Fibroblast of skin of abdomen (primary cell): Measurements from ENCODE around the gene CNP.

Experiments used
- DNase-seq: peaks from one replicate; pipeline ENCODE4 v3.0.0-alpha.2; 2013

CNP gene

GRCh38 chr17:41973408-41973811 is 6.8 kb downstream of the CNP start:
- DNase-seq, result no peak

- DNase-seq, result no peak
Measured at GRCh38 chr17:41974031-41974430, 7.4 kb downstream of the CNP start.

DNA sequence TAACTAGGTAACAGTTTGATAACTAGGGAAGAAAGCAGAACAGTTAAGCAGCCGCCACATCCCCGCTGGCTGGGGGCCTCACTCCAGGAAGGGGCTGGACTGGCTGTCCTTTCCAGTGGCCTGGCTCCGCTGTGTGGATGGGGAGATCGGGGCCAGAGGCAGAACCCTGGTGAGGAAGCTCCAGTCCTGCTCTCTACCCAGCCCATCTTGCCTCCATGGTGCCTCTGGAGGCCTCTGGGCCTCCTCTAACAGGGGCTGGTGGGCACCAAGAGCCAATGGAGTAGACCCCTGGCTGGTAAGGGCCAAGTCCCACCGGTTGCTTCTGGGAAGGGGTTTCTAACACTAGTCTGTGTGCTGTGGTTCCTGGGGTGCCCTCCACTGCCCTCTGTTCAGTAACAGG is 8.1 kb downstream of the CNP start:
- no peak for DNase-seq

- no peak for DNase-seq
Measured at GRCh38 chr17:41975099-41976083, 8.8 kb downstream of the CNP start.

- no peak for DNase-seq
Measured at GRCh38 chr17:41976142-41976768, 9.7 kb downstream of the CNP start.

GRCh38 chr17:41977991-41978390 is 11.4 kb downstream of the CNP start:
- DNase-seq, result no peak

- DNase-seq, result no peak
Measured at GRCh38 chr17:41982026-41982760, 15.6 kb downstream of the CNP start.

GRCh38 chr17:41984454-41984853 is 17.9 kb downstream of the CNP start:
- DNase-seq, result no peak

- DNase-seq, result no peak
Measured at GRCh38 chr17:41985919-41986318, 19.3 kb downstream of the CNP start.

DNA sequence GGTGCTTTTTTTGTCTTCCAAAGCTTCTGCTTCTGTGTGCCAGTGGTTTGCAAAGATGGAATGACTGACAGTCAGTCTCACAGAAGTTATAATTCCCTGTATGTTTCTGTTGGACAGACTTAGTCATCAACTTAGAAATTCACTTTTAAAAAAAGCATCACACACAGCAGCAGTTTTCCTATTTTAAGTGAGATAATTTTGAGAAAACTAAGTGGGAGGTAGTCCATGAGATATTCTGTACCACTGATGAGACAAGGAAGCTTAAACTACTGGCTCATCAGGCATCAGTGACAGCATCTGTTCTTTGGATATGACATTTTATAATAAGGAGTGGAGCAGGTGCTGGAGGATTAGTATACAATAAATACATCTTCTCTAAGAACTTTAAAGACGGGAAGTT is 20.0 kb downstream of the CNP start:
- DNase-seq, result no peak

- no peak for DNase-seq
Measured at GRCh38 chr17:41987642-41988041, 21.0 kb downstream of the CNP start.

DNA sequence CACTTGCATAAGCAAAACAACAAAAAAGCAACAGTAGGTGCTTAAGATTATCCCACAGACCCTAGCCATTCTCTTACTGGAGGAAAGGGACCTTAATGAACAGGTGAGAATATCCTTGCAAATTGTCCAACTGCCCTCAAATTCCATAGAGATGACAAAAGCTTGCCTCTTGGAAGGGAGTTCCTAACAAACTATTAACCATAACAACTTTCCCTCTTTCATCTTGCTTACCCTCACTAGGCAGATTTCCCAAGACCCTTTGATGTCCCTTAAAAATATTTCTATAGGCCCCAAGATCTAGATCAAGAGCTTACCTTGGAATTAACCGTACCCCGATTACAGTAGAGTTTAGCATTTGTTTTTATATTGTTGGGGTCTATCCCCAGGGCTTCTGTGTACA is 21.8 kb downstream of the CNP start:
- no peak for DNase-seq

DNA sequence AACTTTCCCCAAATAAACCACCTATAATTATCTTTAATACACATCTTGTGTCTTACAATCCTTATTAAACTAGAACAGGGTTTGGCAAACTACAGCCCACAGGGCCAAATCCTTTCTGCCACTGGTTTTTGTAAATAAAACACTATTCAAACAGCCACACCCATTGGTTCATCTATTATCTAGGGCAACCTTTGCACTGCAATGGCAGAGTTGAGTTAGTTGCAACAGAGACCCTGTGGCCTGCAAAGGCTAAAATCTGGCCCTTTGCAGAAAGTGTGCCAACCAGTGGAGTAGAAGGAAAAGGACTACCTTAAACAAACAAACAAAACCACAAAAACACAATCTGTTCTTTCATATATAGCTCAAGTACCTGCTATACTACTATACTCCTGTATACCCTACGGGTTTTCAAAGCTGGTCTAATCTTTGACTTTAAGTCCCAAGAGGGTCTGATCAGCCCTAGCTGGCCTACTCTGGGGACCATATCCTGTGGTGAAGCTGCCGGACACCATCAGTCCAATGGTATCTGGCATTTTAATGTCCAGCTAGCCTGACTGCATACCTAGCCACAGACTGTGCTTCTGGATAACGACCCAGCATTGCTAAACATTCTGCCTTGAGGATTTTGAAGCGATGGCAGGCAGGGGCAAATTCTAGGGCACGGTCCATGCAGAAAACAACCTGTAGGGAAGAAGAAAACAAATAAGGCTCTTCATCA is 23.3 kb downstream of the CNP start:
- no peak for DNase-seq

- no peak for DNase-seq
Measured at GRCh38 chr17:41992576-41992975, 26.0 kb downstream of the CNP start.

DNA sequence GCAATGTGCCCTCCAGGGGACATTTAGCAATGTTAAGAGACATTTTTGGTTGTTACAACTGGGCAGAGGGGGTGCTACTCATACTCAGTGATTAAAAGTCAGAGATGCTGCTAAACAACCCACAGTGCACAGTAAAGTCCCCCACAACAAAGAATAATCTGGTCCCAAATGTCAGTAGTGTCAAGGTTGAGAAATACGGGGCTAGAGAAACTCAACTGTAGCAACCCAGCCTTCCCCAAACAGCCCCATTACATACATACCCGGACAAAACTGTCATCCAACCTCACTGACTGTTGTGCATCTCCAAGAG is 30.2 kb downstream of the CNP start:
- DNase-seq, result no peak

DNA sequence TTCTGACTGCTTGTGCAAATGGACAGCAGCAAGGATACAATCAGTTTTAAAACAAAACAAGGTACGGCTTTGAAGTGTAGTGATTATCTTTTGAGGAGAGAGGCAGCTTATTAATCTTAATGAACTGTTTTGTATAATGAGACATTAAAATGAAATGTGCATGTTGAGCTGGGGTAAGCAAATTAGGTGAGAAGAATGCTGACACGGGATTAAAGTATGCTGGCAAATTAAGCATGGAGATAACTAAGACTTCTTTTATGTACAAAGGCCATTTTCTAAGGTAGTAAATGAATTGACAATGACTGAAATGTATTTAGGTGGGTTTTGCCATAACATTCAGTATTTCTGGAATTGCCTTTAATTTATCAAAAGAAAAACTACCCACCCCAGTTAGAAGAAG is 31.9 kb downstream of the CNP start:
- no peak for DNase-seq

GRCh38 chr17:42000413-42001133 is 34.0 kb downstream of the CNP start:
- no peak for DNase-seq

DNA sequence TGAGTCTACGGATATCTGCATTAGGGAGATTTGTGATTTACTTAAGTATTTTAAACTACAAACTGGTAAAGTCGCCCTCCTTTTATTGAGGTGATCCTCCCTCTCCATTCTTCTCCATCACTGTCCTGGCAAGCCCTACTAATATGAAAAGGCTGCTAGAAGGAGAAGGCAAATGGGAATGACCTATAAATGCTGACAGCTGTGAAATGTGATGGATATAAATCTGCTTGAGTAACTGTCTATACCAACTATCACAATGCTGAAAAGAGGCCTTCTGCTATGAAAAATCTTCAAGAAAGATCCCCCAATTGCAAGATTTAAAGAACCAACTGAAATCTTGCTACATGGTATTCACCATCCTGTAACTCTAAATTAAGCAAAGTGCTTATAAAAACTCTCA is 35.1 kb downstream of the CNP start:
- DNase-seq, result no peak

DNA sequence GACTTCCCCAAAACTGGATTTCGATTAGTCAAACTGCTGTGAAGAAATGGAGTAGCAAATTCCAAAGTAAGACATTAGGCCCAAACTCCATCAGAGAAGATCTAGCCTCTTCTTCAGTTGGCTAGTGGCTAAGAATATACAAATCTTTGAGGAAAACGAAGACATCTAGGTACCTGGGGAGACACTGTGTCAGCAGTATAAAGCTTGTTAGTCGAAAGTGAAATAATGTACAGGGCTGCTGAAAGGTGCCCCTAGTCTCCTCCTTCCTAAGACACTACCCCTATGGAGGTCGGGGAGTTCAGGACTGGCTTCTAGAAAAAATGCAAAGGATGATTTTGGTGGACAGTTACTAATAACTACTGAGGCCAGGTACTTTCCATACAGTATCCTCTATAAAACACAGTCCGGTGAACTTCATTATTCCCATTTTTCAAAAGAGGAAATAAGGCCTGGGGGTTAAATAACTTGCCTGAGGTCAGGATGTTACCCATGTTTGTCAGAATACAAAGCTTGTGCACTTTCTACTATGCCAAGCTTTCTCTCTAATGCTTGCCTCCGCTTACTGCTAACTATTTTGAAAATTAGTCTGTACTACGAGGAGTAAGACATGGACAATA is 35.7 kb downstream of the CNP start:
- no peak for DNase-seq

DNA sequence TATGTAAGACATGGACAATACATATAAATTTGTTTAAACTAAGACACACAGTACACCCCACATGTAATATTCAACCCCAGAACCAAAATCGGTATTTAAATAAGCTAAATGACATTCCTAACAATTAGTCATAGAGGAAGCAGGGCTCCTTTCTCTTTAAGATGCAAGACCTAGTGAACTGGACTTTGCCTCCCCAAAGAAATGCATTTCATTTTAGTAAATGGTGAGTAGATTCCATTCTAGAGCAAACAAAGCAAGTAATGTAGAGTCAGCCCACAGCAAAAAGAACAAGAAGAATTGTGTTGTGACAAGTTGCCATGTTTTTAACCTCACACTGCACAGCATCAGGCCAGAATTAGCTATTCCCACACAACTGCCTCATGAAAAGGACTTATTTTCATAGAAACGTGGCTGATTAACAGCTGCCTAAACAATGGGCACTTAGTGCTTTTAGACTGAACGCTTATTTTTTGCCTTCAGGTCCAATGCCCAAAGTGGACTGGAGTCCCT is 36.3 kb downstream of the CNP start:
- peak; percentile 12 for DNase-seq

GRCh38 chr17:42005166-42005565 is 38.6 kb downstream of the CNP start:
- DNase-seq, result peak; percentile 44

DNA sequence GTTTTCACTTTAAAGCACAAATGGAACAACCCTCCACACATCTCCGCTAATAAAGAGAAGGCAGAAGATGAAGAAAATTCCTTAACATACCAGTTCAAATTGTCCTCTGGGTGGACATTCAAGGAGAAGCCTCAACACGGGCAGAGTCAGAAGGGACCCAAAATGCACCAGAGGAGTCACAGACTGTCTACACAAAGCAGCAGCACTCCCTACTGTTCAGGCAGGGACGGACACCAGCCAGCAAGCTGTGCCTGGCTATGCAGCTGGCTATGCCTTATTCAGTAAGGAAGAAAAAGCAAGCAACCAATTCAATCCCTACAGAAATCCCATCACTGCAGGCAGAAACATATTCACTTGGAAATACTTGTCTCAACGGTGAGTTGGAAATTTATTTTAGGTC is 42.6 kb downstream of the CNP start:
- DNase-seq, result no peak
